Brain microvascular endothelial cell (primary cell): ENCODE measurements around the gene FSHB.
A peak's percentile ranks its signal among the peaks of the same experiment; 100 is the strongest.
"Not testable (repeated sequence)": the region's sequence is repeated elsewhere in the genome, so short reads cannot be mapped to it uniquely, and the experiment has no call there.

ENCODE experiments used
- DNase-seq: peaks from one replicate; pipeline ENCODE4 v3.0.0-alpha.2; 2020
- H3K27ac ChIP-seq: fragments of 250-450 bp; sonication (Bioruptor Pico); 2 replicates; pipeline ENCODE4 v1.5.1; 2020; ENCODE audit warnings: mild to moderate bottlenecking, moderate library complexity
- H3K27me3 ChIP-seq: fragments of 250-450 bp; sonication (Bioruptor Pico); replicated peaks from 2 replicates; pipeline ENCODE4 v1.5.1; 2020; ENCODE audit warnings: mild to moderate bottlenecking
- H3K36me3 ChIP-seq: fragments of 250-450 bp; sonication (Bioruptor Pico); replicated peaks from 2 replicates; pipeline ENCODE4 v1.5.1; 2020; ENCODE audit warnings: mild to moderate bottlenecking
- H3K4me3 ChIP-seq: 2 replicates; pipeline ENCODE4 v1.5.1; 2011; ENCODE audit warnings: low read depth, mild to moderate bottlenecking, control low read depth, low read length, moderate library complexity
- CTCF ChIP-seq: IDR thresholded peaks from 2 replicates; pipeline ENCODE4 v1.5.1; 2011; ENCODE audit warnings: low read depth, mild to moderate bottlenecking, moderate library complexity, low read length, control low read depth, inconsistent platforms; ENCODE audit errors: missing control alignments
- in situ Hi-C: cut with HindIII; loops from 2 replicates; pipeline ENCODE4 v1.10.0; 2017; ENCODE audit warnings: low sequenced_read_pairs, low pct_ligation_motif_present

Gene FSHB

GRCh38 chr11:30255637-30256036, 24.8 kb downstream of the FSHB start:
- no peak for TF ChIP-seq CTCF
- DNase-seq, result no peak
- no peak overlapping the region for H3K4me3 ChIP-seq
- in situ Hi-C loops, result no loop called here
- H3K36me3 ChIP-seq, result no peaks in the 10 kb centered on the region
- peak overlapping the region; percentile 4 for H3K27ac ChIP-seq
- H3K27me3 ChIP-seq, result no peaks in the 10 kb centered on the region

GRCh38 chr11:30257058-30257457, 26.2 kb downstream of the FSHB start:
- Histone ChIP-seq H3K36me3 (no peaks in the 10 kb centered on the region), H3K27ac (no peak overlapping the region), H3K4me3 (no peak overlapping the region), H3K27me3 (no peaks in the 10 kb centered on the region)
- in situ Hi-C loops, result no loop called here
- TF ChIP-seq CTCF, result no peak
- DNase-seq, result no peak

- DNase-seq, result no peak
- in situ Hi-C loops, result no loop called here
- no peaks in the 10 kb centered on the region for H3K36me3 ChIP-seq
- no peak for TF ChIP-seq CTCF
- H3K27ac ChIP-seq, result no peak overlapping the region
- H3K4me3 ChIP-seq, result no peak overlapping the region
- H3K27me3 ChIP-seq, result no peaks in the 10 kb centered on the region
These were observed 27.9 kb downstream of the FSHB start for GRCh38 chr11:30258679-30259078.

- in situ Hi-C loops, result no loop called here
- Histone ChIP-seq H3K36me3 (no peaks in the 10 kb centered on the region), H3K27me3 (no peaks in the 10 kb centered on the region), H3K4me3 (no peak overlapping the region), H3K27ac (no peak overlapping the region)
- DNase-seq, result no peak
- no peak for TF ChIP-seq CTCF
These were observed 30.0 kb downstream of the FSHB start for GRCh38 chr11:30260813-30261212.

- no peaks in the 10 kb centered on the region for H3K36me3 ChIP-seq
- H3K27ac ChIP-seq, result no peak overlapping the region
- H3K4me3 ChIP-seq, result no peak overlapping the region
- H3K27me3 ChIP-seq, result no peaks in the 10 kb centered on the region
- TF ChIP-seq CTCF, result no peak
- in situ Hi-C loops, result no loop called here
- no peak for DNase-seq
These were observed 31.0 kb downstream of the FSHB start for GRCh38 chr11:30261821-30262220.

- H3K36me3 ChIP-seq, DNase-seq, in situ Hi-C loops, H3K27ac ChIP-seq, H3K4me3 ChIP-seq, H3K27me3 ChIP-seq: not testable (repeated sequence)
These were observed 37.8 kb downstream of the FSHB start for GRCh38 chr11:30268638-30269037.

GRCh38 chr11:30270671-30271070, 39.9 kb downstream of the FSHB start:
- in situ Hi-C loops, result no loop called here
- DNase-seq, result no peak
- H3K27ac ChIP-seq, result no peak overlapping the region
- TF ChIP-seq CTCF, result no peak
- no peak overlapping the region for H3K4me3 ChIP-seq
- H3K36me3 ChIP-seq, result no peaks in the 10 kb centered on the region
- H3K27me3 ChIP-seq, result no peaks in the 10 kb centered on the region
